H1 (cell line): ENCODE data around the gene GJB1. TPM values are rescaled to one million over a fixed set of nuclear protein-coding genes. Genes with fewer than 3 reads are reported as not detected.

Experiments used
- CTCF ChIA-PET: fragments of 300-600 bp; sonication (Branson Sonifier 250); formaldehyde crosslinking; loops from one replicate; lab custom pipeline; 2021; ENCODE audit not compliant: partially characterized antibody; lab: Charles Lee
- POLR2A ChIA-PET: fragments of 300-600 bp; sonication (Branson Sonifier 250); formaldehyde crosslinking; loops from one replicate; lab custom pipeline; 2021; ENCODE audit warnings: inconsistent platforms; ENCODE audit not compliant: partially characterized antibody; lab: Charles Lee
- DNase-seq, 2 experiments: peaks; one replicate each; pipeline versions ENCODE4 v3.0.0 to v3.0.0-alpha.2; 2010 to 2022; ENCODE audit warnings: low spot score in 2 of 2, low read depth in 1 of 2, mixed read lengths in 1 of 2
- FAIRE-seq: peaks from 2 replicates; lab custom pipeline; 2011; peaks lifted over from hg19 to GRCh38; lab: Jason Lieb, UNC
- H2AFZ ChIP-seq: 2 replicates; pipeline ENCODE4 v1.8.1; 2012; ENCODE audit warnings: low read length, inconsistent platforms
- H2AK5ac ChIP-seq: 2 replicates; pipeline ENCODE4 v1.6.1; 2013; ENCODE audit warnings: low read depth, low read length
- H2BK120ac ChIP-seq: replicated peaks from 2 replicates; pipeline ENCODE3; 2013; ENCODE audit warnings: low read depth, low read length, inconsistent platforms
- H2BK12ac ChIP-seq: 2 replicates; pipeline ENCODE4 v1.6.1; 2013; ENCODE audit warnings: low read depth, low read length
- H2BK15ac ChIP-seq: 2 replicates; pipeline ENCODE4 v1.6.1; 2013; ENCODE audit warnings: low read length
- H2BK20ac ChIP-seq: 2 replicates; pipeline ENCODE4 v1.6.1; 2013; ENCODE audit warnings: low read length
- H2BK5ac ChIP-seq: 2 replicates; pipeline ENCODE4 v1.6.1; 2013; ENCODE audit warnings: low read depth, low read length
- H3K14ac ChIP-seq: 2 replicates; pipeline ENCODE4 v1.6.1; 2013; ENCODE audit warnings: inconsistent platforms; ENCODE audit not compliant: insufficient read length
- H3K18ac ChIP-seq: 2 replicates; pipeline ENCODE4 v1.6.1; 2013; ENCODE audit warnings: low read length; ENCODE audit errors: extremely low read depth
- H3K23ac ChIP-seq: 2 replicates; pipeline ENCODE4 v1.6.1; 2013; ENCODE audit warnings: inconsistent platforms; ENCODE audit not compliant: insufficient read length
- H3K23me2 ChIP-seq: 2 replicates; pipeline ENCODE4 v1.6.1; 2013; ENCODE audit warnings: low read depth, low read length
- H3K27ac ChIP-seq: 2 replicates; pipeline ENCODE4 v1.6.1; 2011; ENCODE audit warnings: low read depth, low read length, inconsistent platforms
- H3K27me3 ChIP-seq, 4 experiments: replicated peaks in 1 of 4; 1 replicate in 1 of 4; 2 replicates in 3 of 4; pipeline versions ENCODE4 v1.6.1 to v1.8.1; 2011 to 2013; ENCODE audit warnings: low read length in 3 of 4, mild to moderate bottlenecking in 3 of 4, inconsistent platforms in 2 of 4, mixed read lengths in 2 of 4, moderate library complexity in 1 of 4; ENCODE audit not compliant: control insufficient read depth in 3 of 4, insufficient read depth in 3 of 4; ENCODE audit errors: extremely low read depth in 1 of 4
- H3K36me3 ChIP-seq, 4 experiments: 2 replicates each; pipeline versions ENCODE4 v1.6.1 to v1.8.1; 2011 to 2013; ENCODE audit warnings: mild to moderate bottlenecking in 4 of 4, low read length in 3 of 4, moderate library complexity in 2 of 4, control low read depth in 1 of 4, inconsistent platforms in 1 of 4; ENCODE audit not compliant: insufficient read depth in 4 of 4, control insufficient read depth in 2 of 4
- H3K4ac ChIP-seq: replicated peaks from 2 replicates; pipeline ENCODE3; 2013; ENCODE audit warnings: low read length, low read depth, mixed read lengths, inconsistent platforms; ENCODE audit not compliant: insufficient read length
- H3K4me1 ChIP-seq, 4 experiments: replicated peaks in 1 of 4; 1 replicate in 1 of 4; 2 replicates in 3 of 4; pipeline versions ENCODE4 v1.6.1 to v1.8.1; 2011 to 2013; ENCODE audit warnings: low read length in 3 of 4, inconsistent platforms in 2 of 4, mixed read lengths in 1 of 4; ENCODE audit not compliant: insufficient read depth in 4 of 4, control insufficient read depth in 3 of 4
- H3K4me2 ChIP-seq, 2 experiments: 2 replicates each; pipeline versions ENCODE4 v1.6.1 to v1.8.1; 2011 to 2013; ENCODE audit warnings: low read depth in 2 of 2, low read length in 2 of 2, control low read depth in 1 of 2, inconsistent platforms in 1 of 2, mild to moderate bottlenecking in 1 of 2; ENCODE audit not compliant: insufficient read depth in 1 of 2
- H3K4me3 ChIP-seq, 4 experiments: fragments of 200-600, 300-600 bp in 1 of 4; sonication (generic), shearing (Covaris generic), sonication (Bioruptor Twin) in 1 of 4; 2 replicates each; pipeline versions ENCODE4 v1.5.1 to v1.8.1; 2011 to 2016; ENCODE audit warnings: low read length in 4 of 4, low read depth in 3 of 4, control low read depth in 2 of 4, inconsistent platforms in 2 of 4, mild to moderate bottlenecking in 2 of 4, mixed read lengths in 1 of 4, moderate library complexity in 1 of 4; ENCODE audit not compliant: insufficient read depth in 2 of 4; ENCODE audit errors: extremely low read depth in 1 of 4
- H3K56ac ChIP-seq: replicated peaks from 2 replicates; pipeline ENCODE3; 2013; ENCODE audit warnings: low read depth, mild to moderate bottlenecking, mixed read lengths, low read length, inconsistent platforms; ENCODE audit not compliant: insufficient read length
- H3K79me1 ChIP-seq: 2 replicates; pipeline ENCODE4 v1.6.1; 2013; ENCODE audit warnings: low read depth, low read length, control low read depth
- H3K79me2 ChIP-seq, 2 experiments: 2 replicates each; pipeline versions ENCODE4 v1.6.1 to v1.8.1; 2012 to 2013; ENCODE audit warnings: low read length in 2 of 2, mild to moderate bottlenecking in 2 of 2, inconsistent platforms in 1 of 2; ENCODE audit not compliant: insufficient read depth in 2 of 2, control insufficient read depth in 1 of 2
- H3K9ac ChIP-seq, 4 experiments: replicated peaks in 1 of 4; 1 replicate in 1 of 4; 2 replicates in 3 of 4; pipeline versions ENCODE4 v1.6.1 to v1.8.1; 2011 to 2013; ENCODE audit warnings: low read depth in 3 of 4, low read length in 3 of 4, control low read depth in 2 of 4, mild to moderate bottlenecking in 2 of 4, moderate library complexity in 2 of 4, inconsistent platforms in 1 of 4; ENCODE audit errors: extremely low read depth in 1 of 4
- H3K9me3 ChIP-seq, 2 experiments: 2 replicates each; pipeline versions ENCODE4 v1.6.1 to v1.8.1; 2012 to 2013; ENCODE audit warnings: mild to moderate bottlenecking in 2 of 2, moderate library complexity in 2 of 2, control low read depth in 1 of 2, inconsistent platforms in 1 of 2, low read depth in 1 of 2, low read length in 1 of 2, mixed read lengths in 1 of 2; ENCODE audit not compliant: insufficient read depth in 2 of 2
- H4K20me1 ChIP-seq, 2 experiments: replicated peaks in 1 of 2; 2 replicates each; pipeline versions ENCODE3 to v1.8.1; 2011 to 2013; ENCODE audit warnings: inconsistent platforms in 2 of 2, low read length in 2 of 2, mild to moderate bottlenecking in 1 of 2; ENCODE audit not compliant: insufficient read depth in 2 of 2, control insufficient read depth in 1 of 2
- H4K5ac ChIP-seq: 2 replicates; pipeline ENCODE4 v1.6.1; 2013; ENCODE audit warnings: low read length, low read depth, mixed read lengths, inconsistent platforms; ENCODE audit not compliant: insufficient read length
- H4K8ac ChIP-seq: 2 replicates; pipeline ENCODE4 v1.8.0; 2013; ENCODE audit warnings: mild to moderate bottlenecking, moderate library complexity, low read length, inconsistent platforms; ENCODE audit not compliant: insufficient read depth; ENCODE audit errors: extremely low read depth
- H4K91ac ChIP-seq: replicated peaks from 2 replicates; pipeline ENCODE3; 2013; ENCODE audit warnings: low read length, mixed read lengths, inconsistent platforms; ENCODE audit not compliant: insufficient read length
- BACH1 ChIP-seq: IDR thresholded peaks from 2 replicates; pipeline ENCODE4 v1.6.1; 2012; ENCODE audit warnings: low read length, improper control_type of control experiment
- CEBPB ChIP-seq: IDR thresholded peaks from 2 replicates; pipeline ENCODE4 v1.6.1; 2012; ENCODE audit warnings: low read depth, low read length
- CREB1 ChIP-seq: IDR thresholded peaks from 2 replicates; pipeline ENCODE4 v1.6.1; 2012; ENCODE audit warnings: inconsistent platforms
- CTBP2 ChIP-seq: IDR thresholded peaks from 2 replicates; pipeline ENCODE4 v1.7.0; 2011; ENCODE audit warnings: borderline replicate concordance, mild to moderate bottlenecking, moderate library complexity, mixed read lengths, low read length; ENCODE audit not compliant: insufficient read depth, insufficient read length
- EP300 ChIP-seq, 2 experiments: IDR thresholded peaks; 1 replicate in 1 of 2; 2 replicates in 1 of 2; pipeline ENCODE4 v1.6.1; 2011 to 2012; ENCODE audit warnings: low read depth in 2 of 2, low read length in 2 of 2, mild to moderate bottlenecking in 2 of 2, borderline replicate concordance in 1 of 2, inconsistent platforms in 1 of 2, moderate library complexity in 1 of 2
- HDAC6 ChIP-seq: IDR thresholded peaks from one replicate; pipeline ENCODE4 v1.7.1; 2012; ENCODE audit warnings: low read depth, mild to moderate bottlenecking, inconsistent platforms, low read length, moderate library complexity
- KDM1A ChIP-seq: fragments of 200-600, 300-600 bp; sonication (generic); IDR thresholded peaks from 2 replicates; pipeline ENCODE4 v1.7.1; 2016; ENCODE audit warnings: mild to moderate bottlenecking, low read length, borderline replicate concordance
- KDM4A ChIP-seq: IDR thresholded peaks from one replicate; pipeline ENCODE4 v1.7.1; 2012; ENCODE audit warnings: low read depth, mild to moderate bottlenecking, moderate library complexity, low read length, inconsistent platforms; ENCODE audit not compliant: severe bottlenecking
- KDM5A ChIP-seq: fragments of 200-600 bp; IDR thresholded peaks from 2 replicates; pipeline ENCODE4 v1.7.1; 2012; ENCODE audit warnings: mild to moderate bottlenecking, low read length, inconsistent platforms, mixed read lengths
- POLR2AphosphoS5 ChIP-seq: IDR thresholded peaks from 2 replicates; pipeline ENCODE4 v1.6.1; 2011; ENCODE audit warnings: low read depth, low read length
- RAD21 ChIP-seq, 2 experiments: IDR thresholded peaks in 1 of 2; conservative IDR thresholded peaks in 1 of 2; 2 replicates each; pipeline ENCODE4 v1.6.1; 2011; ENCODE audit warnings: low read depth in 2 of 2, low read length in 2 of 2, improper control_type of control experiment in 1 of 2, inconsistent platforms in 1 of 2, mild to moderate bottlenecking in 1 of 2, moderate library complexity in 1 of 2
- RBBP5 ChIP-seq: IDR thresholded peaks from 2 replicates; pipeline ENCODE4 v1.7.1; 2012; ENCODE audit warnings: low read depth, mild to moderate bottlenecking, inconsistent platforms, low read length, moderate library complexity, borderline replicate concordance
- SAP30 ChIP-seq: fragments of 300-600 bp; sonication (generic); IDR thresholded peaks from 2 replicates; pipeline ENCODE4 v1.7.1; 2012; ENCODE audit warnings: low read length, moderate library complexity, mild to moderate bottlenecking, inconsistent platforms; ENCODE audit not compliant: insufficient read depth, insufficient replicate concordance
- SIRT6 ChIP-seq: IDR thresholded peaks from one replicate; pipeline ENCODE4 v1.7.1; 2012; ENCODE audit warnings: low read length, inconsistent platforms
- SP4 ChIP-seq: IDR thresholded peaks from 2 replicates; pipeline ENCODE4 v1.6.1; 2012; ENCODE audit warnings: low read length, inconsistent platforms
- WGBS, 2 experiments: shearing (Covaris generic) in 1 of 2; methylation state at CpG; one replicate each; pipeline versions ENCODE4 v1.1.6 to v1.1.7; 2013 to 2015; ENCODE audit warnings: low lambda C conversion rate in 2 of 2, mixed read lengths in 2 of 2, inconsistent platforms in 1 of 2, low coverage in 1 of 2, missing lambda C conversion rate in 1 of 2; ENCODE audit not compliant: insufficient replicate concordance in 2 of 2, insufficient coverage in 1 of 2, insufficient read length in 1 of 2; ENCODE audit errors: extremely low coverage in 1 of 2, missing lambda C conversion rate in 1 of 2; 5-methylcytosine and 5-hydroxymethylcytosine counted together
- polyA plus RNA-seq, 7 experiments: library from polyadenylated mRNA; depleted of rRNA in 3 of 7; stranded (reverse) in 5 of 7; unstranded in 2 of 7; fragments of >200 nt in 5 of 7; fragments of 200-250 nt in 2 of 7; gene quantifications; 1 replicate in 5 of 7; 2 replicates in 1 of 7; 4 replicates in 1 of 7; pipeline versions ENCODE4 v1.2.1 to v1.2.3, GENCODE V29; 2011 to 2013; ENCODE audit warnings: missing spikeins in 2 of 7, mixed read lengths in 2 of 7
- total RNA-seq: library from RNA; stranded (reverse); fragmentation: NEBNext Ultra II Directional; extraction: Animal tissue kit (Norgen Biotek cat#: 25700); gene quantifications from 2 replicates; pipeline ENCODE4 v1.2.1, GENCODE V29; 2021

GJB1 gene
- total and polyA plus RNA-seq, 2 of the 8 experiments (the other 6 are each of a cell fraction or from before 2014, with no cell fraction given) = 0.14 TPM; not detected in 1

- Histone ChIP-seq H2AK5ac (no peak overlapping the region), H4K91ac (no peak overlapping the region), H3K4me1 (no peaks in the 10 kb centered on the region), H3K4me2 (no peak overlapping the region), H3K56ac (no peak overlapping the region), H2BK5ac (no peak overlapping the region), H4K5ac (no peak overlapping the region), H3K14ac (no peak overlapping the region), H3K4me3 (no peak overlapping the region), H3K23ac (no peak overlapping the region), H3K9me3 (no peaks in the 10 kb centered on the region), H2BK120ac (no peak overlapping the region), H2AFZ (no peak overlapping the region), H2BK20ac (no peak overlapping the region), H3K36me3 (peaks cover 15 to 51% (median 37%) of the 10 kb centered on the region in 4 experiments), H3K27me3 (no peaks in the 10 kb centered on the region), H3K18ac (no peak overlapping the region), H3K27ac (no peak overlapping the region), H4K20me1 (peaks cover 0 to 6% of the 10 kb centered on the region in 2 experiments), H3K9ac (no peak overlapping the region), H2BK12ac (no peak overlapping the region), H3K79me1 (no peaks in the 10 kb centered on the region), H3K4ac (no peak overlapping the region), H3K23me2 (no peaks in the 10 kb centered on the region), H2BK15ac (no peak overlapping the region), H3K79me2 (no peaks in the 10 kb centered on the region), H4K8ac (no peak overlapping the region)
- CTCF ChIA-PET = interaction anchor here (0.9 to 1.1 kb wide), 2 partner anchors 12 to 57 kb away, joined by 3 read pairs; no protein-coding TSS in a partner anchor
- DNase-seq = no peak
- WGBS, 2 experiments = no CpG with 5 or more reads among the region's 3 CpGs
- POLR2A ChIA-PET = interaction anchor here (0.6 to 2.0 kb wide), 11 partner anchors 10 to 93 kb away, joined by 3 to 7 read pairs (median 3); partner anchors contain the start of gene ITGB1BP2
- no peak for FAIRE-seq
- no peak for TF ChIP-seq KDM1A
- TF ChIP-seq CEBPB = no peak
- TF ChIP-seq SAP30 = no peak
- TF ChIP-seq SIRT6 = no peak
- no peak for TF ChIP-seq CREB1
- TF ChIP-seq BACH1 = no peak
- TF ChIP-seq KDM4A = no peak
- TF ChIP-seq POLR2AphosphoS5 = no peak
- no peak for TF ChIP-seq RBBP5
- TF ChIP-seq HDAC6 = no peak
- no peak for TF ChIP-seq EP300 (IDR thresholded peaks at IDR 0.05; ENCODE audit: borderline replicate concordance in 1 of 2, low read depth in 2 of 2, low read length in 2 of 2)
- TF ChIP-seq KDM5A = no peak
- TF ChIP-seq CTBP2 = no peak
- no peak for TF ChIP-seq SP4
- no peak for TF ChIP-seq RAD21 (IDR thresholded peaks at IDR 0.05 in 1 of 2, conservative IDR thresholded peaks at IDR 0.05 in 1 of 2; ENCODE audit: low read depth in 2 of 2, low read length in 2 of 2)
These were observed 16.8 kb downstream of the GJB1 start for GRCh38 chrX:71239781-71240180.
